RCC 7860 (cell line): Measurements from ENCODE around the gene CHRNA1.
"Not testable (repeated sequence)": the region's sequence is repeated elsewhere in the genome, so short reads cannot be mapped to it uniquely, and the experiment has no call there.

Experiments
- DNase-seq: peaks from one replicate; pipeline ENCODE4 v3.0.0-alpha.2; 2015; ENCODE audit warnings: low spot score
- FAIRE-seq: peaks from 2 replicates; lab custom pipeline; 2012; peaks lifted over from hg19 to GRCh38; lab: Jason Lieb, UNC

Gene CHRNA1

DNA sequence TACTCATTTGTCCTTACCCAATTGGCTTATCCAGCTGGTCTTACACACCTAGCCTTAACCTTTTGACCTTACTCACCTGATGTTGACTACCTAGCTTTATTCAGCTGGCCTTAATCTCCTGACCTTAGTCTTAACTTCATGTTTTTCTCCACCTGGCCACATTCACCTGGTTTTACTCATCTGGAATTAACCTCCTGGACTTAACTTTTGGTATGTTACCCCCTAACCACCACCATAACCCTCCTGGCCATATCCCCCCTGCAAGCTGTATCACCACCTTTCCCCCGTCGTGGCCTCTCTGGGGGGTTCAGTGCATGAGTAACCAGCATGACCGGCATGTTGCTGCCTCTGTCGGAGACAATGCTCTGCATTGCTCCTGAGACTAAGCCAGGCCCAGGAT is 45.7 kb downstream of the CHRNA1 start:
- no peak for DNase-seq
- no peak for FAIRE-seq

DNA sequence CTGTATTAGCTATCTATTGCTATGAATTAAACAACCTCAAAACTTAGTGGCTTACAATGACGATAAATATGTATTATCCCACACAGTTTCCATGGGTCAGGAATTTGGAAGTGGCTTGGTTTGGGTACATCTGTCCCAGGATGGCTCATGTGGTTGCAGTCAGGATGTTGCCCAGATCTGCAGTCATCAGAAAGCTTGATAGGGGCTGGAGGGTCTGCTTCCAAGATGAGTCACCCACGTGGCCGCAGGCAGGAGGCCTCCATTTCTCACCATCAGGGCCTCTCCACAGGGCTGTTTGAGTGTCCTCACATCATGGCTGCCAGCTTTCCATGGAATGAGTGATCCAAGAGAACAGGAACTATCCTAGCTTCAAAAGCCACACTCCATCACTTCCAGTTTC is 46.4 kb downstream of the CHRNA1 start:
- DNase-seq (no peak), FAIRE-seq (no peak)

DNA sequence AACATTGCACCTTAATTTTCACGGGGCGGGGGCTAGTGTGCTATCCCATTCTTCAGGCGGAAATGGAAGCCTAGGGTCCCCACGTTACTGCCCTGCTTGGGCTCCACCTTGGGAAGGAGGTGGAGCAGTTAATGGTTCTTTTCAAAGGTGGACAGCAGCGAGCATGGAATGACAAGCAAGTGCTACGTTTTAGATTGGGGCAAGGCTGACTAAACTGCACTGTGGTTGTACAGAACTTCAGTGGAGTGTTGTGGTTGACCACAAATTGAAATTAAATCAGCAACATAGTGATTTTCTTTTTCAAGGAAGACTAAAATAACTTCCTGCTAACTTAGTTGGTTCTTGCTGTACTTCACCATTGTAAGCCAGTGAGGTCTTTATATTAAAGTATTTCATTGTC is 47.0 kb downstream of the CHRNA1 start:
- FAIRE-seq = peak; percentile 78
- DNase-seq = peak; percentile 37

DNA sequence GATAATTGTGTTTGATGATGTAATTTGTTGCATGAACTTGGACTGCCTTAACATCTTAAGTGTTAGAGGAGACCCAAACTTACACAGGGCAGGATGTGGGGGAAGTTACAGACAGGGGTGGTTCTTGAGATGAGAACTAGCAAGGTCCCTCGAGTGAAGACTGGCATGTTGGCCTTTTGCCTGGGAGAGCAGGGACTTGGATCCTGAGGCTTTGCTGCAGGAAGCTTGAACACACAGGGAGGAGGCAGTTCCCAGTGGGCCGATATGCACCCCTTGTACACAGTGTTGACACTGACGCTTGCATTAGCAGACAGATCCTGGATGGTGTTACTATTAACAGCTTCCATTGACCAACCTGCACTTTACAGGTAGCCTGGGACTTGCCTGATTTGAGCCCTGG is 47.5 kb downstream of the CHRNA1 start:
- DNase-seq (no peak), FAIRE-seq (no peak)

DNA sequence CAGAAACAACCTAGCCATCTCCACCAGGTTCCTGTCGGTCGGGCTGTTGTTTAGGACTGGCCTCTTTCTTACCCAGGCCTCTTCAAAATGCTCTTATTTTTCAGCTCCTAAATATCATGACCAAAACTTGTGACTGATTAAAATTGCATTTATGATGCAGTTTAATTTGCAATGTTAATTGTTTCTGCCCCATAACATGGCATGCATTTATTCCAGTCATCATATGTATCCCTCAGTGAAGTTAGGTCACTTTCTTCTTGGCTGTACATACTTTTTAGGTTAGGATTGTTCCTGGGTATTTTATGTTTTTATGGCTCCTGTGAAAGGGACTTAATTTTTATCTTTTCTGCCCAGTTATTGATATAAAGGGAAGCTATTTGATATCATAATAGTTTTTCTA is 50.6 kb downstream of the CHRNA1 start:
- FAIRE-seq = no peak

DNA sequence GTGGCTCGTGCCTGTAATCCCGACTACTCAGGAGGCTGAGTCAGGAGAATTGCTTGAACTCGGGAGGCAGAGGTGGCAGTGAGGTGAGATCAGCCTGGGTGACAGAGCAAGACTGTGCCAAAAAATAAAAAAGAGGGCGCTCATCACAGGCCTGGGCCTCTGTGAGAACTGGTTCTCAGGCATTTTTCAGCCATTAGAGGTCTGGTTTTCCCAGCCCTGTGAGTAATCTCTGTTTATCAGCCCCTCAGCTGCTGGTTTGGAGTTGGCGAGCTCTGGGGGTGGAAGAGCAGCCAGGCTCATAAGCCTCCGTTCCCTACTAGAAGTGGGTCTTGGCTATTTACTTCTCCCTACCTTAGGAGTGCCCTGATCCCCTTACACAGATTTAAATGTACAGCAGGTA is 53.1 kb downstream of the CHRNA1 start:
- DNase-seq (no peak), FAIRE-seq (no peak)

More for the DNA sequence above, 50.6 kb downstream of the CHRNA1 start:
- no peak for DNase-seq

DNA sequence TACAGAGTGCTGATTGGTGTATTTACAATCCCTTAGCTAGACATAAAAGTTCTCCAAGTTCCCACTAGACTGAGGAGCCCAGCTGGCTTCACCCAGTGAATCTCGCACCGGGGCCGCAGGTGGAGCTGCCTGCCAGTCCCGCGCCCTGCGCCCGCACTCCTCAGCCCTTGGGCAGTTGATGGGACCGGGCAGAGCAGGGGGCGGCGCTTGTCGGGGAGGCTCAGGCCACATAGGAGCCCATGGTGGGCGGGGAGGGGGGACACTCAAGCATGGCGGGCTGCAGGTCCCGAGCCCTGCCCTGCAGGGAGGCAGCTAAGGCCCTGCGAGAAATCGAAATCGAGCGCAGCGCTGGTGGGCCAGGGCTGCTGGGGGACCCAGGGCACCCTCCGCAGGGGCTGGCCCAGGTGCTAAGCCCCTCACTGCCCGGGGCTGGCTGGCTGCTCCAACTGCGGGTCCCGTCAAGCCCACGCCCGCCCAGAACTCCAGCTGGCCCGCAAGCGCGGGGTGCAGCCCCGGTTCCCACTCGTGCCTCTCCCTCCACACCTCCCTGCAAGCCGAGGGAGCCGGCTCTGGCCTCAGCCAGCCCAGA is 54.8 kb downstream of the CHRNA1 start:
- not testable (repeated sequence) for FAIRE-seq, DNase-seq

DNA sequence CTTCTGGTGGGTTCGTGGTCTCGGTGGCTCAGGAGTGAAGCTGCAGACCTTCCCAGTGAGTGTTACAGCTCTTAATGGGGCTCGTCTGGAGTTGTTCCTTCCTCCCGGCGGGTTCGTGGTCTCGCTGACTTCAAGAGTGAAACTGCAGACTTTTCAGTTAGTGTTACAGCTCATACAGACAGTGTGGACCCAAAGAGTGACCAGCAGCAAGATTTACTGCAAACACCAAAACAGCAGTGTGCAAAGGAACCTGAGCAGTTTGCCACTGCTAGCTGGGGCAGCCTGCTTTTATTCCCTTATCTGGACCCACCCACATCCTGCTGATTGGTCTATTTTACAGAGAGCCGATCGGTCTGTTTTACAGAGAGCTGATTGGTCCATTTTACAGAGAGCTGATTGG is 55.6 kb downstream of the CHRNA1 start:
- no peak for FAIRE-seq
- DNase-seq = no peak

DNA sequence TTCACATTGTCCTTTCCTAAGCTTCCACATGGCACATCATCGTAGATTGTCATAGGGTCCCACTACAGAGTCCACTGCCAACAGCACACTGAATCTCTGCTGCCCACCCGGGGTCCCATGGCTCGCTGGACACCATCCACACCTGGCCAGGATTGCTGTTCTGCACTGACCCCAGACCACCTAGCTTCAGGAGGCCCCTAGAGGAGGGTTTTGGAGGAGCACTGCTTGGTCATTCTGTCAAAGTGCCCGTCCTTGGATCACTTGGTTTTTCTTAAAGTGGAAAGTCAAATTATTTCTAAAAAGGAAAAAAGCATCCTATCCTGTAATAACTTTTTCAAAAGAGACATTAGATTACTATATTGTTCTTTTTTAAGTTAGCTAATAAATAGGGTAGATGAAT is 59.0 kb downstream of the CHRNA1 start:
- no peak for DNase-seq
- no peak for FAIRE-seq

DNA sequence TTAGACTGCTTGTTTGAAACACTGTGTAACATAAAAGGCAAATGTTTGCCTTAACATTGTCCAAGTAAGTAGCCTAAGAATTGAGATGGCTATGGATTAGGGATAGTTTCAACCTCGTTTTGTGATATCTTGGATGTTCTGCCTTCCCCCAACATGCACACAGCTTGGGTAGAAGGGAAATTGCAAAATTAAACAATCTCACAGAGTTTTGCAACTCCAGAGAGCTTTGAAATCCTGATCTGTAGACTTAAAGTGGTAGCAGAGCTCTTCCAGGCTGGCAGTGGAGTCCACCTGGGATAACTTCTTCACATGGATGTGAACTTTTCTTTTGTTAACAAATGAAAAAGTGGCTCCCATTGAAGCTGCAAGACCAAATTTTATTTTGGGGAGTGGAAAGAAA is 59.6 kb downstream of the CHRNA1 start:
- FAIRE-seq = no peak
- no peak for DNase-seq

DNA sequence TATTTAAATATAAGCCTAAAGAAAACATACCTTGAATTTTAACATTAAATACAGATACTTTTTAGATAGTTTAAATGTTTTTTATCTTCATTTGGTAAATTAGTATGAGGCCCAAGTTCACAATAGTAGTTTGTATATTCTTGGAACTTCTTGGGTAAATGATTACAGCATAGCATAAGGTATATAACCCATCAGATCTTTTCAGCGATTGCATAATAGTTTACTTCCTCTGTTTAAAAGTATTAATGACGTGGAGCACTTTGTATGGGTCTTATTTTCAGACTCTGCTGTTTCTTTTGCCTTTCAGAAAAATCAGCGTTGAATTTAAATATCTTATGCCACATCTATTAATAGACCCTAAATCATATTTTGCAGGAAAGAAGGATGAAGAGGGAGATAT is 60.2 kb downstream of the CHRNA1 start:
- DNase-seq (no peak), FAIRE-seq (no peak)

DNA sequence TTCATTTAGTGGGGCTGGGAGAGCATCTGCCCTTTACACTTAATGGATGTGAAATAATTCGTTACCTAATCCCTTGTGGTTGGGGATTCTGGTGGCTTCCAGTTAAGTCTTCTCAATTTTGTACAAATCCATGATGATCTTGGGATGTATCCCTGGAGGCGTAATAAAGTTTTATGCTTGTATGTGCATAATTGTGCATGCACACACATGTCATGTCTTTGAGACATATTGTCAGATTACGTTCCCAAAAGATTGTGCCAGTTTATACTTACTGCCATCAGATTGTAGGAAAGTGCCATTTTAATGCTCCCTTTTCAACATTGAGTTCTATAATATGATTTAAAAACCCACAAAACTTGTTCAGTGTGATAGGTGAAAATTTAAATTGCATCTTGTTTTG is 60.8 kb downstream of the CHRNA1 start:
- FAIRE-seq (no peak), DNase-seq (no peak)

DNA sequence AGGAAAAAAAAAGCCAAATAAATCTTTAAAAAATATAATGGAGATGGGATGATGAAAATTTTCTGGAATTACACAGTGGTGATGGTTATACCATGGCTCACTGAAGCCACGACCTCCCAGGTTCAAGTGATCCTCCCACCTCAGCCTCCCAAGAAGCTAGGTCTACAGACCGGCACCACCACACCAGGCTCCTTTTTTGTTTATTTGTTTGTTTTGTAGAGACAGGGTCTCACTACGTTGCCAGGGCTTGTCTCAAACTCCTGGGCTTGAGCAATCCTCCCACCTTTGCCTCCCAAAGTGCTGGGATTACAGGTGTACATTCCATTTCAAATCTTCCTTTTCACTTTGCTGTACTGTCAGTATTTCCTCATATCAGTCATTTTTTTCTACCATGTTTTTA is 61.7 kb downstream of the CHRNA1 start:
- FAIRE-seq = no peak
- DNase-seq = no peak

DNA sequence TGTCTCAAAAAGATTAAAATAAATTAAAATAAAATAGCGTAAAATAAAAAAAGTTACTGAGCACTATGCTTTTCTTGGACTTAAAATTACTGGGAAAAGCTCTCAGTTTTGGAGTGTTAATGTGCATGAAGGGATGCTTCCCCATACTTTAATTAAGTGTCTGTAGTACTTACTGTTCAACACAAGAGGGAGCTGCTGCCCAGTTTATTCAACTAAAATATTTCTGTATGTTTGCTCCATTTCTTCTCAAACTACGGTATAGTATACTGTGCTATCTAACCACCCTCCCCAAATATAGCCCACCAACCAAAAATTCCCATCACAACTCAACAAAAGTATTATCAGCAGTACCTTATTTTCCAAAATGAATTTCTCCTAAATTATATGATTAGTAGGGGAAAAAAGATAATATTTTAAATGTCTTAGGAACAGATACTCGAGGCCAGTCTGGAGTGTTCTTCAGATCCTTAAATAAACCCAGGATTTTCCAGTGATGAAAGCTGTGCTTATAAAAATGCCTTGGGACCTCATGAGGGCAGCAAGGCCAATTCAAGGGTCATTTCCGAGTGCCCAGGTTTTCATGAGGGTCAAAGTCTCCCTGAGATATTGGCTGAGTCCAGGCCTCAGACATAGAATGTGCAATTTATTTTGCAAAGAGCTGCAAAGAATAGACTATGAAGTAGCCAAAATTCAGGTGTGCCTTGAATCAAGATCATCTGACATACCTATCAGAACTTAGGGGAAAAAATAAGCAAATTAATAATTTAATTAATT is 64.1 kb downstream of the CHRNA1 start:
- DNase-seq (peak; percentile 53), FAIRE-seq (peak; percentile 70)
